ENCODE data around the gene C1QTNF12.

The C1QTNF12 gene

DNA sequence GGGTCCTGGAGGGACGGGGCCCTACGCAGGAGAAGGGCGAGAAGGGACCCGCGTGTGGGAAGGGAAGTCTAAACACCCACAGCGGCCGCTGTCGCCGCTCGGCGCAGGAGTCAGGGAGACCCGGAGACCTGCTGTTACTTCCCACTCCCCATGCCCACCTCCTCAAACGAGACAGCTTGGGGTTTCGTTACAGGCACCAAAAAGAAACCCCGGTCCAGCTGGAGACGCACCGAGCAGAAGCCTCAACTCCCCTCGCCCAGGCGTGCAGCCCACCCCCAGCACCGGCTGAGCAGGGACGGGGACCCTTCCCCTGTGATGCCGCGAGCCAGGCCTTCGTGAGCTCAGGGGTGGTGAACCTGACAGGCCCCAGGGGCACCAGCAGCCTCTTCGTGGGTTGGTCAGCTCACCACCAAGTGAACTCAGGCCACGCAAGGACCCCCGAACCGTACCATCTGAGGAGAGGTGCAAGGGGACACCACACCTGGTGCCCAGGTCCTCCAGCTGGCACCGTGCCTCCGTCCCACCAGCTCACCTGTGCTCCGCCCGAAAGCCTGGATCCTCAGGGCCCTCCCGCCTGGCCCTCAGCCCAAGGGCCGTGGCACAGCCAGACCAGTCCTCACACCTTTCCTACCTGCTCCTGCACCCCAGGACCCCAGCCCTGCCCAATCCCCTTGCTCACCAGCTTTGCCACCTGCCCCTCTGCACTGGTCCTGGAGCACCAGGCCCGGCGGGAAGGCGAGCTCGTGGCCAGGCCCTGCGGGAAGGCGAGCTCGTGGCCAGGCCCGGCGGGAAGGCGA, 19.8 kb downstream of the C1QTNF12 start:
- DNase-seq, result no peak

DNA sequence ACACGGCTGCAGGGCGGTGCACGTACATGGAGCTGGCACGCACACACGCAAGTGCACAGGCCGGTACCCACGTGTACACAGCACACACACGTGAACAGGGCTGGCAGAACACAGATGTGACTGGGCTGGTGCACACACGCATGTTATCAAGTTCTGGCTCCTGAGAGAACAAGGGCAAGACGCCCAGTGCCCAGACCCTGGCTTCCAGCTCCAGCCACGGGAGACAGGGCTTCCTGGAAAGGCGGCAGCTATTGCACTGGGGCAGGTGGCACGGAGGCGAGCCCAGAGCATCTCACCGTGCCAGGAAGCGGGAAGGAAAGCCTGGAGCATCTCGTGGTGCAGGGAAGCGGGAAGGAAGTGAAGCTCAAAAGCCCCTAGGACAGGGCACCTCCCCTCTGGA, 20.6 kb downstream of the C1QTNF12 start:
- no peak for DNase-seq

DNA sequence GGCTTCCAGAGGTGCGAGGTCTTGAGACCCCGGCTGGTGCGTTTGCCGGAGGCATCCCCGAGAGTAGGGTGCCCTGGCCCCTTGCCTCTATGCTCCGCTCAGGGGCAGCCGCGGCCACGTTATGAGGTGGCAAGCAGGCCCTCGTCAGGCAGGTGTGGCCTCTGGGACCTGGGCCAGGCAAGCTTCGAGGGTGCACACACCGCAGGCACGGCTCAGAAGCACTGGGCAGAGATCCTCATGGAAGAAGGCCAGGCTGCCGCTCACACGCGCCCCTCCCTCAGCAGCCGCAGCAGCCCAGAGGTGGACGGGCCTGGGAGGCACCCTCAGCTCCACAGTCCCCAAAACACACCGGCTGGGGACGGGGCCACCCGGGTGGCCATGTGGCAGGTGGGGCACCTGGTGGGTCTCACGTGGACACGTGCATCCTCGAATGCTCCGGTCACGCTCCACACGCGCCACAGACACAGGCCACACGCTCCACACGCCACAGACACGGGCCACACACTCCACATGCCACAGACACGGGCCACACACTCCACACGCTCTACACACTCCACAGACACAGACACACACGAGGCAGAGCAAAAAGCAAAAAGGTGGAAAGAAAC, 21.2 kb downstream of the C1QTNF12 start:
- DNase-seq, result no peak

DNA sequence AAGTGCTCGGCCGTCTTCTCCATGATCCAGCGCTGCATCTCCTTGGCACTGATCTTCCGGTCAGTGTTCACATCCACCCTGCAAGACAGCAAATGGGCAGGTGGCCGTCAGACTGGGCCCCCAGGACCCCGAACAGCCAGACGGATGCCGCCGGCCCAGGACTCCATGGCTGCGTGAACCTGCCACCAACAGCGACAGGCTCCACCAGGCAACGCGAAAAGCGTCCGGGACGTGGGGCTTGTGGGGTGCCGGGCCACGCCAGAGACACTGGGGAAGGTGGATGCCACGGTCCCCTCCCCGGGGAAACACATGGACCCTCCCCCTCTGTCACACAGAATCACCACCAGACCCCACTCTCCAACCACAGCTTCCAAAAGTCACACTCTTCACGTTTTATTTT, 22.6 kb downstream of the C1QTNF12 start:
- DNase-seq, result no peak

DNA sequence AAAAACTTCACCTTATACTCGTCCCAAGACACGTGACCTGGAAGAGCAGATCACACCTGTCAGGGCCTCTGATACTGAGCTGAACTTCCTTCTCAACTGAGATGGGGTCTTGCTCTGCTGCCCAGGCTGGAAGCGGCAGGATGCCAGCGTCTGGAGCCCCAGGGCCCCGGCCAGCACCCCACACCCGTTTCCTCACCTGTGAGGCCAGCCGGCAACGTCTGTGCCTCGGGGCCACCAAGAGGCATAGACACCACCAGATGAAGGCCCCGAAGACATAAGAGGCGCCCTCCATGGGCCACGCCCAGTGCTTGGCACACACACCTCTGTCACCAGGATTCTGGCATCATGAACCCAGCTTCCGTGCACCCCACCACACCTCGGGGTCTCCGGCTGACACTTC, 23.2 kb downstream of the C1QTNF12 start:
- no peak for DNase-seq

DNA sequence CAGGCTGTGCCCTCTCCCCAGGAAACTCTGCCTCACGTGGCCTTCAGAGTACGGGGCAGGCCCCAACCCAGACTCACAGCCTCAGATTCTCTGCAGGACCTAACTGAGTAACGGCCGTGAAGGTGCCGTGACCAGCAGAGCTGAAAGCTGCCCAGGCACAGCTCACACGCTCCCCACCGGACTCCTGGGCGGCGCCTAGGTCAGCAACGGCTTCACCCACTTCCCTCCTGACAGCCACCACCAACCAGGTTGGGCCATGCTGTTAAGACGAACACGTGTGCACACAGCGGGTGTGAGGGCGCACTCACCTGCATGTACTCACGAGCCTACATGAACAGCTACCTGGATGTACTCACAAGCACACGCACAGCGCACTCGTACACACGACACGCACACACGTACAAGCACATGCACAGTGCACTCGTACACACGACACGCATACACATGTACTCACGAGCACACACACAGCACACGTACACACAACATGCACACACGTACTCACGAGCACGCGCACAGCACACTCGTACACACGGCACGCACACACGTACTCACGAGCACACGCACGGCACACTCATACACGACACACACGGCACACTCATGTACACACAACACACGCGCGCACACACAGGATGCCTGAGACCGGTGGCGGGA, 23.8 kb downstream of the C1QTNF12 start:
- no peak for DNase-seq

DNA sequence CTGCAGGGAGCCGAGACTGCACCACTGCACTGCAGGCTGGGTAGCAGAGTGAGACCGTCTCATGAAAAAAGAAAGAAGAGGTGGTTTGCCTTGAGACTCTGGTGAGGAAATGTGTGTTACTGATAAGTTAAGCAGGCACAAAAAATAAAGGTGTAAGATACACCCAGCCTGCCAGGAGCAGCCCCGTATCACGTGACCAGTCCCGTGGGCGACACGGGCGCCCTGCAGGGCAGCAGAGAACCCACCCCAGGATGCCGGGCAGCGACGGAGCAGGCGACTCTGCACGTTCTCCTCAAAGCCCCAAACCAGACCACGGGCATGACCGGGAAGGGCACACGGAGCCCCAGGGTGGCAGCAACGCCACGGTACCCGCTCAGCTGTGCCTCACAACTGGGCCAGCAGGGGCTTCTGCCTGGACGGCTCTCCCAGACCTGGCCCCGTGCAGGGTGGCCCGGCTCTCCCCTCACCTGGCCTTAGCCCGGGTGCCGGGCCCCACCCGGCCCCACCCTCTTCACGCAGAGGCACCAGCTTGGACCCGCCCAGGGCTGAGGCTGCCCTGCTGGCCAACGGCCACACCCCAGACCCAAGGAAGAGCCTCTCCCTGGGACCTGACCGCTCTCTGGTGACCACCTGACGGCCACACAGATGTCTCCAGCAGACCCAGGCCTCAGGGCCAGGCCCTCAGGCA, 24.5 kb downstream of the C1QTNF12 start:
- DNase-seq, result no peak

DNA sequence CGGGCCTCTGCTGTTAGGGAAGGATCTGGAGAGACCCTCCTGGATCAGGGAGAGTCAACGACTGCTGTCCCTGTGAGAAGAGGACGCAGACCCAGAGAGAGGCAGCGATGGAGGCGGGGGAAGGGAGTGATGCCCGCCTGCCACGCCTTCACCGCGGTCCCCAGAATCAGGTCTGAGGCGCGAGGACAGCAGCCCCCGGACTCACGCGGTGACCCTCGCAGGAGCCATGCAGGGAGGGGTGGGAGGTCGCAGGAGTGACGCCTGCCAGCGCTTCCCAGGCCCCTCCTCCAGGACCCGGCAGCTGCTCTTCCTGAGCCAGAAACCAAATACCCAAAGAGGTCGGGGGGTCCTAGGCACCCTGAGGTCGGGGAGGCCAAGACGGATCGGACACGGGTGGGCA, 26.3 kb downstream of the C1QTNF12 start:
- no peak for DNase-seq

DNA sequence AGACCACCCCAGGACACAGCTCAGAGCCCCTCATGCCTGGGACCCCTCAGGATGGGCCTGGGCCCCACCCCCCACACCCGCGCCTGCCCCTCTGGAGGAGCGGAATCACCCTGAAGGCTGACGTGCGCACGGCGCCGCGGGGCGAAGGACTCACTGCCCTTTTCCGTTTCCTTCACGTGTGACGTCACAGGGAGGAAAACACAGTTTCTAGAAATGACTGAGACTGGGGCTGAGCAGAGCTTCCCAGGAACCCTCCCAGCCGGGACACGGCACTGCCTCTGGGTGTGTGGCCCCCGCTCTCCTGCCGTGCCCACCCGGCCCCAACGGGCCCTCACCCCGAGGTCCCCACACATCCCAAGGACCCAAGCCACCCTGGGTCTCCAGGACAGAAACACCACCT, 27.2 kb downstream of the C1QTNF12 start:
- peak; percentile 82 for DNase-seq

DNA sequence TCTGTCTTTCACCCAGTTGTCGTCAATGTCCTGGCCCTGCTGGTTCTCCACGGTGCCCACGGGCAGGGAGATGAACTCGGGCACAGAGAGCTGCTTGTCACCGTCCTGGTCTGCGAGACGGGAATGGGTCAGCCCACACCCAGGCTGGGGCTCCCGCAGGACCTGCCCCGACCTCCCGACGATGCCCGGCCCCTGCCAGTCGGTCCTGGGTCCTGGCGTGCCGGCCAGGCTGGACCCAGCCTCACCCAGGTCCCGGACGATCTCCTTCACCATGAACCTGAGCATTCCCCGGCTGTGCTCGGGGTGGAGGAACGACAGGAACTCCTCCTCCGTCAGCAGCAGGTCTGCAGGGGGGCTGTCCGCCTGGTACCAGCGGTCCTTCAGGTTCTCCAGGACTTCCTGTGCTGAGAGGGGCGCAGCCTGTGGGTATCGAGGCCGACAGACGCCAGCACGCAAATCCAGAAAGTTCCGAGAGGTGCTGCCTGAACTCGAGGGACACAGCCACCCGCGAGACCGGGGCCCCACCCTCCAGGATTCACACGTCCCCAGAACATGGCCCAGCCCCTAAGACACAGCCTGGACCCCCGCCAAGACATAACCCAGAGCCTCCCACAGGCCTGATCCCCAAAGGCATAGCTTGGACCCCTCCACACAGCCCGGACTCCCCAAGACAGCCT, 27.9 kb downstream of the C1QTNF12 start:
- DNase-seq, result no peak

DNA sequence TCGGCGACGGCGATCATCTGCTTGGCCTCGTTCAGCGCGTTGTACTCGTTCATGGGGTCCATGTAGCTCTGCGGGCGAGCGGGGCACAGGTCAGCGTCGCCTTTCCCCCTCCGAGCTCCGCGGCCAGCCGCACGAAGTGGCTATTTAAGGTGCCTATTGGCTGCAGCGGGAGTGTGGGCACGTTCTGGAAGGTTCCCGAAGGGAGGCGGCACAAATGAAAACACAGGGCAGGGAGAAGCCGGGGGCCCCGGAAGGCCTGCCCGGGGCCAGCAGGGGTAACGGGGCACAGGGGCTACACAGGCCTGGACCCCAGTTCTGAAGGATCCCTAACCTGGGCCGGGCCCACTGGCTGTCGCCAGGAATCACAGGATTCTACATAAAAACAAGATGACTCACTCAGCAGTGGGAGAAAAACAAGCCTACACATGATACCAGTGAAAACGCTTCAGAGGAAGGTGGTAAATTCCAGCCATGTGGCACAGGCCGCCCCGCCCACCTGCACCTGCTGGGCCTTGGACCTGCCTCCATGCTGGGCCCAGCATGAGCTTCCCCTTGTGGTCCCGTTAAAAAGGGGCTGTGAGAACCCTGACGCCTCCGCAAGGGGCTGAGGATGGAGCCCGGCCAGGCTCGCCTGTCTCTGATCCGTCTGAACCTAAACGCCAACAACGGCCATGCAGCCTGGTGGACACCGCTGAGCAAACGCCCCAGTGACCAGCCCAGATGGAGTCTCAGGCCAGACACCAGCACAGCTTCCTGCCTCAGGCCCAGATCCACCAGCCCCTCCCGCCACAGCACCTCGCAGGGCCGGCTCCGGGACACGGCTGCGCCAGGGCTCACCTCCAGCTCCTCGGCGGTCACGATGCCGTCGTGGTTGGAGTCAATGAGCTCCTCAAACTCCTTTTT, 28.6 kb downstream of the C1QTNF12 start:
- no peak for DNase-seq

DNA sequence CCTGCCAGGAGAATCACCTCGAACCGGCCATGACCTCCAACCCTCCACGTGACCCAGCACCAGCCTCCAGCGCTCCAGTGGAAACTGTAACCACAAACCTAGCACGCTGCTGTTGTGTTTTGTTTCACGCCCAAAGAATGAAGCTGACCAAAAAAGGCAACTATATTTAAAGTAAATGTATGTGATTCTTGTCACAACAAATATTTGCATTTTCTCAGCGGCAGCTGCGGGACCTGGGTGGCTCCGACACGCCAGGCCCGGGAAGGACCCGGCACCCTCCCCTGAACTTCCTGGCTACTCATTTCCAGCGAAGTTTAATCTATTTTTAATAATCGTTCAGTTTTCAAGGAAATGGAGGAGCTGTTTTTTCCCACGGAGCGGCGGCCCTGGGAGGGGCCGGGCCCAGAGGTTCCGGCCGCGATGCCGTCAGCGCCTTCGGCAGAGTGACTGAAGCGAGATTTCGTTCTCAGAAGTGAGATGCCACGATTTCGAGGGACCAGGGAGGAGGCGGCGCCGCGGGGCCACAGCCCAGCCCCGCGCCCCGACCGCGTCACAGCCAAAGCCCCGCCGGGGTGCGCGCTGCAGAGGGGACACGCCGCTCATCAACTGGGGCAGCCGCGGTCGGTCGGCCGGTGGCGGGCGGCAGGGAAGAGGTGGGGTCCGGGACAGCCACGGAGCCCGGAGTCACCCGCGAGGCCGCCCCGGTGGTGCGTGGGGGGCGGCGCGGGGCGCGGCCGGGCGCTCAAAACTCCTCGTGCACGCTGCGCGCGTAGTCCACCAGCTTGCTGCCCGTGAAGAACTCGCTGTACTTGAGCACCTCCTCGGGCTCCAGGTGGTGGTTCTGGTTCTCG, 29.5 kb downstream of the C1QTNF12 start:
- DNase-seq, result peak; percentile 78

DNA sequence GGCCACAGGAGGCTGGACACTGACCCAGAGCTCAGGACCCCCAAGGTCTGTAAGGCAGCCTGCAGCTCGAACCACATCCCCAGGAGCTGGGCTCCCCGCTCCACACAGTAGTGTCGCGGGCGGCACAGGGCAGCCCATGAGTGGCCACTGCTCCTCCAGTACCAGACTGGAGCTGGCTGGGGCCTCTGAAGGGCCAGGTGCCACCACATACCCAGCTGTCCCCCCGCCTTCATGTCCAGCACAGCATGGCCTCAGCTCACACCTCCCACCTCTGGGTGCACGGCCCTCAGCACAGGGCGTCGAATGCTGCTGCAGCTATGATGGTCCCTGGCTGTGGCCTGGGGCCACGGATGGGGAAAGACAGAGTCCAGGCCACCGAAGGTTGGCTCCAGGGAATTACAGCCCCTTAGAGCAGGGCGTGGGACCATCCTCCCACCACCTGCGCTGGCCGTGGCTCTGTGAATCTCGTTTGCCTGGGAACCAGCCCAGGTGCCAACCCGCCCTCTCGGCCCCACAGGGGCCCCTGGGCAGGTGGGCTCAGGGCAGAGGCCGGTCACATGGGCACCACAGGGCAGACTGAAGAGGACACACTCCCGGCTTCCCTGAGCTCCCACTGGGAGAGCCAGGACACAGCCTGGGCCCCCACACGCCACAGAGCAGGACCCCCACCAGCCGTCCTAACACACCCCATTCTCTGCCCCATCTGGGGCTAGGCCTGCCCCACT, 30.5 kb downstream of the C1QTNF12 start:
- DNase-seq, result no peak

DNA sequence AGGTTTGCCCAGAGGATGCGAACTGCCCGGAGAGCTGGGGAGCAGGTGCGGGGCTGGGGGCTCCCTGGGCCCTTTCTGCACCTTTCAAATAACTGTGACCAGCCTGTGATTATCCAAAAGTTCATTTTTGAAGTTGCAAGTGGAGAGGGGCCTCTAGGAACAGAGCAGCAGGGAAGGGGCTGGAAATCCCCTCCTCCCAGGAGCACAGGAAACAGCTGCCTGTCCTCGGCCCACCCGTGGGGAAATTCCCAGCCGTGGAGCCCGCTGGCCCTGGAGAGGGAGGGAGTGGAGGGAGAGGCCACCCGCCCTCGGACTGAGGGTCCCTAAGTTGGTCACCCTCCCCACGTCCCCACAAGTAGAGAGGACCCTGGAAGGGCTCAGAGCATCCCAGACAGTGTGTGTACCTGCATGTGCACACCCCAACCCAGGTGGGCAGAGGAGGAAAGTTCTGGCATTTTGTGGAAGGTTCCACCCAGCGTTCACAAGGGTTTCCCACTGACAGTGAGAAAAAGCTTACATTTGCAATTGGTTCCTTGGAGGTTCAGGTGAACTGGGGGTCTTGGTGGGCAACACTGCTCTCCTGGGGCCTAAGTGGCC, 31.3 kb downstream of the C1QTNF12 start:
- no peak for DNase-seq

DNA sequence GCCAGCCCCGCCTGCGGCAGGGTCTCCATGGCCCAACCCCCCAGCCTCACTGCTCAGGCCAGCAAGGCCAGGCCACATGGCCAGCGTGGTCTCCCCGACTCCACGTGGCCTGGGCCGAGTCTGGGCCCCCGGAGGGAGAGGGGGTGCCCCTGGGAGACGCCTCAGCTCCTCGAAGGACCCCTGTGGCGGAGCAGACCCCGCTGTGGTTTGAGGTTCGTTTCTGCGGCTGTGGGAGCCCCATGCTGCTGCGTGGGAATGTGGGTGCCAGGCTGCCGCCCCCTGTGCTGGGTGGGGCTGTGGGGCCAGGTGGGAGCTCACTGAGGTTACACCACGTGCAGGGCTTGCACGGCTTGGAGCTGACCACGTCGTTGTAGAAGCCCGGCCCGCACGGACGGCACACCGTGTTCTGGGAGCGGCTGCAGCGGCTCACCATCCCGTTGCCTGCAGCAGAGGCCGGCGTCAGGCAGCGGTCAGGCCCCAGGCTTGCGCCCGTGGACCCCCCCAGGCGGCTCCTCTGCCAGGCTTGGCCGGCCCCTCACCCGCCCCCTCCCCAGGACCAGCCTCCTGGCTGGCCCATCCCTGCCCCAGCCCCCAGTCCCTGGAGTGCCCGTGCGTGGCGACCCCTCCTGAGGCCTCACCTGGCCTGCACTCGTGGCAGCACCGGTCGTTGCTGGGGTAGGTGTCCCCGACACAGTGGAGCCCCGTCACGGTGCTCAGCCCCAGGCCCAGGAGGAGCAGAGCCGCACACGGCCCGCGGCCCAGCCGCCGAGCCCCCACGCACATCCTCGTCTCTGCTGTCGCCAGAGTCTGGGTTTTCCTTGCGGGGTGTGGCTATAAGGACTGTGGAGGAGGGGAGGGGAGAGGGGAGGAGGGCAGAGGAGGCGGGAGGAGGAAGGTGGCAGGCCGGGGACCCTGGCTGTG, 32.9 kb downstream of the C1QTNF12 start, which contains the start of gene TNFRSF4:
TSS of gene TNFRSF4 (minus strand) at position 809 of the 921 bp plus-strand sequence. CDS start at position 783, 26 bp downstream.
- DNase-seq, result peak; percentile 51

DNA sequence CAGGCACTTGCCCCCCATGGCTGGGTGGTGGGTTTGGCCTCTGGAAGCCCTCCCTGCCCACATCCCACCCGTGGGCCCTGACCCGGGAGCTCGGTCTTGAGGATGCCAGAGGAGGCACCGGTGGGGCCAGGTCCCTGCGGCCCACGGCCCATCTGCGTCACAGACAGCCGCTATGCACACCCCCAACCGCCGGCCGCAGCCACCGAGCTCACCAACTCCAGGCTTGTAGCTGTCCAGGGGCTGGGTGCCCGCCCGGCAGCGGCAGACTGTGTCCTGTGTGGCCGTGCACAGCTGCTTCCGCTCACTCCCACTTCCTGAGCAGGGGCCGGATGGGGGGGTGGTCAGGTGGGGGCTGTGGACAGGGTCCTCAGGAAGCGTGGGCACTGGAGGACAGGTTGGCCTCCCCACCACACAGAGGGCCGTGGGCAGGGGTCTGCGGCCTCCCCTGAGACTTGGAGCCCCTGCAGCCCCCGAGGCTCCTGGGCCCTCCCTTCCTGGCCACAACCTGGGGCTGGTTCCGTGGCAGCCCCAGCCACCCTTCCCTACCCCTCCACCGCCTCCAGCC, 33.7 kb downstream of the C1QTNF12 start:
- peak; percentile 62 for DNase-seq

DNA sequence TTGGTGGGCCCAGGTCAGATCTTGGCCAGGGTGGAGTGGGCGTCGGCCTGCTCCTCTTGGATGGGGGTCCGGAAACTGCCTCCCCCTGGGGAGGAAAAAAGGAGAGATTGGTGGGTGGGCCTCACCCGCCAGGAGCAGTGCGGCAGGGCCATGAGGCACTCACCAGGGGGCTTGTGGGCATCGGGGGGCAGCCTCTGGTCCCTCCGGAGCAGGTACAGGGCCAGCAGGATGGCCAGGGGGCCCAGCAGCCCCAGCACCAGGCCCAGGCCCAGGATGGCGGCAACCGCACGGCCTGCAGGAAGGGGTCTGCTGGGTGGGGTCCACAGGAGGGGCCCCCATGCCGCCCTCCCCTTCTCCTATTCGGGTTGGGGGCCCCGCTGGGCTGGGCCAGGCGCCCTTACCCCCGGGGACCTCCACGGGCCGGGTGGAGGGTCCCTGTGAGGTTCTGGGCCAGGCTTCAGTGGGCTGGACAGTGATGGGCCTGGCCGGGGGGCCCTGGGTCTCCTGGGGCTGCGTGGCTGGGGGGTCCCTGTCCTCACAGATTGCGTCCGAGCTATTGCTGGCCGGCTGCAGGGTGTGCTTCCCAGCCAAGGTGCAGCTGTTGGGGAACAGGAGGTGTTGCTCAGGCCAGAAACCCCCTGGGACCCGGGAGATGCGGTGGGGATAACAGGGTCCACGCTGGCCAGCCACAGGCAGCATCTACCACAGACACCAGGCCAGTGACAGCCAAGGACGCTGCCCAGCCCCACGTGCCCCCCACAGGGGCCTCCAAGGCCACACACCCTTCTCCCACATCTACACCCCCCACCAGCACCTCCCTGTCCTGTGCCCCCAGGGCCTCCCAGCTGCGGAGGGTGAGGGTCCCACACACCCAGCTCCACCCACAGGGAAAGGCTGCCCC, 34.7 kb downstream of the C1QTNF12 start:
- DNase-seq, result no peak

Data from activated CD4-positive, alpha-beta T cell treated with anti-CD3 and anti-CD28 coated beads, Interleukin-2, amount 50 U/mL, for 16 hours (primary cell).